OCI-LY3 (cell line): ENCODE measurements around the gene PRDM7.
A peak's percentile ranks its signal among the peaks of the same experiment; 100 is the strongest.
"Not testable (repeated sequence)": the region's sequence is repeated elsewhere in the genome, so short reads cannot be mapped to it uniquely, and the experiment has no call there.

Experiments
- H2AFZ ChIP-seq: fragments of 200-600, 300-600 bp; shearing (Covaris generic); 2 replicates; pipeline ENCODE4 v1.6.0; 2014; ENCODE audit warnings: antibody characterized with exemption, low read depth, low read length
- H3K27ac ChIP-seq: fragments of 200-600, 300-600 bp; sonication (generic); 2 replicates; pipeline ENCODE4 v1.5.1; 2014; ENCODE audit warnings: mild to moderate bottlenecking, low read length, moderate library complexity, mixed read lengths
- H3K27me3 ChIP-seq: fragments of 200-600, 300-600 bp; sonication (generic); 2 replicates; pipeline ENCODE4 v1.6.1; 2014; ENCODE audit warnings: low read depth, low read length, mixed read lengths
- H3K36me3 ChIP-seq: fragments of 200-600, 300-600 bp; sonication (generic); replicated peaks from 2 replicates; pipeline ENCODE3; 2014; ENCODE audit warnings: low read depth, low read length, mixed read lengths
- H3K4me1 ChIP-seq: fragments of 300-600, 200-600 bp; sonication (generic); 2 replicates; pipeline ENCODE4 v1.6.1; 2014; ENCODE audit warnings: low read length, mixed read lengths
- H3K4me2 ChIP-seq: fragments of 200-600, 300-600 bp; sonication (generic); 2 replicates; pipeline ENCODE4 v1.6.1; 2014; ENCODE audit warnings: low read length, mixed read lengths
- H3K4me3 ChIP-seq: fragments of 300-600, 200-600 bp; sonication (generic); 2 replicates; pipeline ENCODE4 v1.5.1; 2014; ENCODE audit warnings: antibody characterized with exemption, mild to moderate bottlenecking, low read length, moderate library complexity
- H3K79me2 ChIP-seq: fragments of 300-600, 200-600 bp; shearing (Covaris generic); 2 replicates; pipeline ENCODE4 v1.6.1; 2014; ENCODE audit warnings: mild to moderate bottlenecking, low read length, mixed read lengths
- H3K9ac ChIP-seq: fragments of 300-600, 200-600 bp; shearing (Covaris generic); 2 replicates; pipeline ENCODE4 v1.6.0; 2014; ENCODE audit warnings: mild to moderate bottlenecking, low read length, moderate library complexity
- H3K9me3 ChIP-seq: fragments of 200-600, 300-600 bp; shearing (Covaris generic); 2 replicates; pipeline ENCODE4 v1.6.1; 2014; ENCODE audit warnings: low read length, mixed read lengths; ENCODE audit not compliant: insufficient read depth
- H4K20me1 ChIP-seq: fragments of 200-600, 300-600 bp; sonication (generic); 2 replicates; pipeline ENCODE4 v1.6.1; 2016; ENCODE audit warnings: low read length, mixed read lengths; ENCODE audit not compliant: insufficient read depth
- EZH2phosphoT487 ChIP-seq: fragments of 200-600 bp; shearing (Covaris generic); IDR thresholded peaks from 2 replicates; pipeline ENCODE4 v1.6.1; 2018; ENCODE audit warnings: antibody characterized with exemption, mixed run types, low read depth
- TF ChIP-seq, protein P1 (sequence below): fragments of 200-600, 300-600 bp; sonication (generic); IDR thresholded peaks from 2 replicates; pipeline ENCODE4 v1.5.1; 2014; ENCODE audit warnings: antibody characterized with exemption, low read length, low read depth

The PRDM7 gene

DNA sequence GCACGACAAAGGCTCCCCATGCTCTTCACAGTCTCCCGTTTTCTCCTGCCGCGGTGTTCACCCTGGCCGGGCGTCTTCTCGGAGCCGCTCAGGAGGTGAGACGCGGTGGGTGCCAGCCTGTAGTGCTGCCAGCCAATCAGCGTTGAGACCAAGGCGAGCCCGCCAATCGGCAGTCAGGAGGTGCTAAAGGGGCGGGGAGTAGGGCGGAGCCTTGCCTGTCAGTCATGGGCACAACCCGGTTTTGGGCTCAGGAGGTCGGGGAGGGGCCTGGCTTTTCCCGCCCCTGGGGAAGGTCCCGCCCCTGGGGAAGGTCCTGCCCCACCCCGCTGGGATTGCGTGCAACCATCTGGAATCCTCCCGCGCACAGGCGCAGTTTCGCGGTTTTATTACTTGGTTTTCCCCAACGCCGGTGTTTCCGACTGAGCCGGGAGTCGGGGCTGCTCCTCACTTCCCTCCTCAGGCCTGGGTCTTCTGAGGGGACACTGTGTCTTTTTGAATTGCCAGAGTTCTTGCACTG is at the start of gene PRDM7:
Gene PRDM7, minus strand, starts transcription at position 92 of the 517 bp plus-strand sequence. CDS start 1,421 bp downstream, outside the sequence.
- H3K4me2 ChIP-seq, result peak within 1 kb of the TSS; percentile 79
- H3K4me3 ChIP-seq, result peak within 1 kb of the TSS; percentile 72
- TF ChIP-seq EZH2phosphoT487, result no peak
- TF ChIP-seq, protein P1, sequence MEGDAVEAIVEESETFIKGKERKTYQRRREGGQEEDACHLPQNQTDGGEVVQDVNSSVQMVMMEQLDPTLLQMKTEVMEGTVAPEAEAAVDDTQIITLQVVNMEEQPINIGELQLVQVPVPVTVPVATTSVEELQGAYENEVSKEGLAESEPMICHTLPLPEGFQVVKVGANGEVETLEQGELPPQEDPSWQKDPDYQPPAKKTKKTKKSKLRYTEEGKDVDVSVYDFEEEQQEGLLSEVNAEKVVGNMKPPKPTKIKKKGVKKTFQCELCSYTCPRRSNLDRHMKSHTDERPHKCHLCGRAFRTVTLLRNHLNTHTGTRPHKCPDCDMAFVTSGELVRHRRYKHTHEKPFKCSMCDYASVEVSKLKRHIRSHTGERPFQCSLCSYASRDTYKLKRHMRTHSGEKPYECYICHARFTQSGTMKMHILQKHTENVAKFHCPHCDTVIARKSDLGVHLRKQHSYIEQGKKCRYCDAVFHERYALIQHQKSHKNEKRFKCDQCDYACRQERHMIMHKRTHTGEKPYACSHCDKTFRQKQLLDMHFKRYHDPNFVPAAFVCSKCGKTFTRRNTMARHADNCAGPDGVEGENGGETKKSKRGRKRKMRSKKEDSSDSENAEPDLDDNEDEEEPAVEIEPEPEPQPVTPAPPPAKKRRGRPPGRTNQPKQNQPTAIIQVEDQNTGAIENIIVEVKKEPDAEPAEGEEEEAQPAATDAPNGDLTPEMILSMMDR, result no peak
- H3K9me3 ChIP-seq, result no peaks in the 10 kb centered on the region
- H3K27me3 ChIP-seq, result peaks cover 22% of the 10 kb centered on the region
- H2AFZ ChIP-seq, result peak within 1 kb of the TSS; percentile 44
- H3K9ac ChIP-seq, result peak within 1 kb of the TSS; percentile 52
- H3K36me3 ChIP-seq, result no peaks in the 10 kb centered on the region
- peaks cover 5% of the 10 kb centered on the region for H3K4me1 ChIP-seq
- no peaks in the 10 kb centered on the region for H3K79me2 ChIP-seq
- no peaks in the 10 kb centered on the region for H4K20me1 ChIP-seq
- no peak within 1 kb of the TSS for H3K27ac ChIP-seq

DNA sequence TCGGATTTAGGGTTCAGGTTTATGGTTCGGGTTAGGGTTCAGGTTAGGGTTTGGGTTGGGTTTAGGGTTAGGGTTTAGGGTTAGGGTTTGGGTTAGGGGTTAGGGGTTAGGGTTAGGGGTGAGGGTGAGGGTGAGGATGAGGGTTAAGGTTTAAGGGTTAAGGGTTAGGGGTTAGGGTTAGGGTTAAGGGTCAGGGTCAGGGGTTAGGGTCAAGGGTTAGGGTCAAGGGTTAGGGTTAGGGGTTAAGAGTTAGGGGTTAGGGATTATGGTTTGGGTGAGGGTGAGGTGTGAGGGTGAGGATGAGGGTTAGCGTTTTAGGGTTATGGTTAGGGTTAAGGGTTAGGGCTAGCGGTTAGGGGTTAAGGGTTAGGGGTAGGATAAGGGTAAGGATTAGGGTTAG is 44.7 kb upstream of the PRDM7 start:
- not testable (repeated sequence) for H3K79me2 ChIP-seq, H3K4me1 ChIP-seq, H3K4me3 ChIP-seq, H3K4me2 ChIP-seq, H3K9ac ChIP-seq, H3K27ac ChIP-seq, H3K36me3 ChIP-seq, H3K9me3 ChIP-seq, H2AFZ ChIP-seq, H4K20me1 ChIP-seq, H3K27me3 ChIP-seq

DNA sequence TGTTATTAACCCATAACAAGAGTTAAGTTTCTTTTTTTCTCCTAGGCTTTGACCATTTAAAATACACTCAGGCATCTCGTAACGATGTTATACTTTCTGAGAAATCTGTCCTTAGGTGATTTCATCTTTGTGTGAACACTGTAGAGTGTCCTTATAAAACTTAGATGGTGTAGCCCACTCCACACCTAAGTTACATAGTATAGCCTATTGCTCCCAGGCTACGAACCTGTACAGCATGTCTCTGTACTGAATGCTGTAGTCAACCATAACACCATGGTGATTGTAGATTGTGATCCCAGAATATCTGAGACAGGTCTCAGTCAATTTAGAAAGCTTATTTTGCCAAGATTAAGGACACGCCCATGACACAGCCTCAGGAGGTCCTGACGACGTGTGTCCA is 30.5 kb upstream of the PRDM7 start:
- H3K4me3 ChIP-seq, H3K9ac ChIP-seq, H3K36me3 ChIP-seq, H3K27me3 ChIP-seq, H4K20me1 ChIP-seq, H2AFZ ChIP-seq, H3K9me3 ChIP-seq, H3K79me2 ChIP-seq, H3K27ac ChIP-seq, H3K4me2 ChIP-seq, H3K4me1 ChIP-seq: not testable (repeated sequence)

DNA sequence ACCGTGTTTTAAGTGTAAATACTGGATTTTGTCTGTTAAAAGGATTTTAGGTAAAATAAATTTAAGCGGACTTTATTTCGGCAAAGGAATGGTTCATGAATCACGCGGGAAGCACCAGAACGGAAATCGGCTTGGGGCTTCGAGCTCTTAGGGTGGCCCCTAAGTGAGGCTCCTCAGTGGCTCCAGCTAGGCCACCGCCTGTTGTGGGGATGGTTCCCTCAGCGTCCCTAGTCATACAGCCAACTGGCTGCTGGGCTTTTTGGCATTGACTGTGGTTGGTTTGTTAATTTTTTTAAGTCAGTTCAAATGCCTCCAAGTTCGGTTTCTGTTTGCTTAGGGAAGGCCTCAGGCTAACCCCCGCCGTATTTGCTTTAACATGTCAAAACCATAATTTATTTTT is 29.9 kb upstream of the PRDM7 start:
- not testable (repeated sequence) for H3K27ac ChIP-seq, H3K4me3 ChIP-seq, H3K36me3 ChIP-seq, H3K27me3 ChIP-seq, H4K20me1 ChIP-seq, H3K9me3 ChIP-seq, H3K79me2 ChIP-seq, H3K9ac ChIP-seq, H3K4me1 ChIP-seq, H2AFZ ChIP-seq, H3K4me2 ChIP-seq

DNA sequence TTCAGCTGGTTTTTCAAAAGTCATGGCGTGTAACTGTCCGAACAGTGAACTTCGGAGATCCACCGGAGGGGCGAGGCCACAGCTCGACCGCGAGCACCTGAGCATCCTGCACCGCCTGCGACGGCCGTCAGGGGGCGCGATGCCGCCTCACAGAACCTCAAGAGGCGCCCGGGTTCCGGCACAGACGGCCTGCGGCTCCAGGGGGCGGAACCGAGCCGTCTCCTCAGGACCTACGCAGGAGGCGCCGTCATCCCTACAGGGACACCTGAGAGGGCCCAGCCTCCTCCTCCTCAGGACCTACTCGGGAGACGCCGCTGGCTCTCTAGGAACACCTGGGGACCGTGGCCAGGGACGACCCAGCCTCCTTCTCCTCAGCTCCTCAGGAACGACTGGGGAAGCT is 29.1 kb upstream of the PRDM7 start:
- H3K4me3 ChIP-seq, H2AFZ ChIP-seq, H3K79me2 ChIP-seq, H3K27me3 ChIP-seq, H3K27ac ChIP-seq, H3K9me3 ChIP-seq, H3K4me1 ChIP-seq, H3K36me3 ChIP-seq, H3K4me2 ChIP-seq, H3K9ac ChIP-seq, H4K20me1 ChIP-seq: not testable (repeated sequence)

DNA sequence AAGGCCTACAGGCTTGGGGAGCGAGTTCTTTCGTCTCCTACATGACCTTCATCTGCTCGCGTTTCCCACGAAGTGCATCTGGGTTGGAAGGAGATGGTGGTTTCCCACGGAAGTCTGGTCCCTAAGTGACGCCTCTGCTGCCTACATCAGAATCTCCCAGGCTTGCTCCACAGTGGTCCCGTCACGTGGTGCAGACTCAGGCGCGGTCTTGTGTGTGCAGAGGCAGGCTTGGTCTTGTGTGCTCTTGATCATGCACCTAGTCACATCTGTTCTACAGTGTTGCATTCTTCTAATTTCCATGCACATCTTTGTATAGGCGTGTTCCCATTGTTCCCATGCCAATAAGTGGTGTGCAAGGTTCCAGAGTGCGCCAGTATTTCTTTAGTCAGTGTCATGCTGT is 27.6 kb upstream of the PRDM7 start:
- H3K9ac ChIP-seq, H3K79me2 ChIP-seq, H3K27ac ChIP-seq, H3K4me2 ChIP-seq, H3K4me1 ChIP-seq, H4K20me1 ChIP-seq, H3K27me3 ChIP-seq, H3K36me3 ChIP-seq, H3K4me3 ChIP-seq, H2AFZ ChIP-seq, H3K9me3 ChIP-seq: not testable (repeated sequence)

DNA sequence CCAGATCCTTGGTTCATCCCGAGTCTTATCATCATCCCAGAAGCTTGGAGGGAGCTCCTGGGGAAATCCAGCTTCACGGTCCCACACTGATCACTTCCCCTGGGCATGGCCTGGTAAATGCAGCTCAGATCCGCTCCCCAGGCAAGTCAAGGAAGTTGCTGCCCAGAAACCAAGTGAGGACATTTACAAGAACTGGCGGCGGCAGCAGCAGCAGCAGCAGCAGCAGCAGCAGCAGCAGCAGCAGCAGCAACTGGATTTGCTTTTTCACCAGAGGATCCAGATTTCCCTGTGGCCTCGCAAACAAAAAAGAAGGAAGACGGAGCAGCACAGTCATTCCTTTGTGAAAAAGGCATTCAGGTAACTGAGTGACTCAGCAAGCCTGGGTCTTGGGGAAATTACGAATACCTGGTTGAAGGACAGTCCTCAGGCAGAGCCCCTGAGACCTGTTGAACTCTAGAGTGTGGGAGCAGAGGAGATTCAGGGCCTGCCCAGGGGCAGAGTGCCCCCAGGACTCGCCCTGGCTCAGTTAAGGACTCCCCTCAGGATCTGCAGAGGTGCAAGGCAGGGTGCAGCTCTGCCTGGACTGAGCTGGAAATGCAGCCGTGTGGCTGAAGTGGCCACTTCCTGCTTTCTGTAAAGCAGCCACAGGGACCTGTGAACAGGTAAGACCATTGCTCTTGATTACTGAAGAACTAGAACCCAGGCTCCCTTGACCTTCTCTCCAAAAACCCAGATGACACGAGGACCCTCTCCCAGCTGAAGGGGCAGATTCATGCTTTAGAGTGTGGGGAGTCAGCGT is 25.2 kb upstream of the PRDM7 start:
- not testable (repeated sequence) for H3K4me1 ChIP-seq, H3K9me3 ChIP-seq, H4K20me1 ChIP-seq, H3K27me3 ChIP-seq, H3K36me3 ChIP-seq, H2AFZ ChIP-seq, H3K9ac ChIP-seq, H3K79me2 ChIP-seq, H3K4me3 ChIP-seq, H3K4me2 ChIP-seq, H3K27ac ChIP-seq

DNA sequence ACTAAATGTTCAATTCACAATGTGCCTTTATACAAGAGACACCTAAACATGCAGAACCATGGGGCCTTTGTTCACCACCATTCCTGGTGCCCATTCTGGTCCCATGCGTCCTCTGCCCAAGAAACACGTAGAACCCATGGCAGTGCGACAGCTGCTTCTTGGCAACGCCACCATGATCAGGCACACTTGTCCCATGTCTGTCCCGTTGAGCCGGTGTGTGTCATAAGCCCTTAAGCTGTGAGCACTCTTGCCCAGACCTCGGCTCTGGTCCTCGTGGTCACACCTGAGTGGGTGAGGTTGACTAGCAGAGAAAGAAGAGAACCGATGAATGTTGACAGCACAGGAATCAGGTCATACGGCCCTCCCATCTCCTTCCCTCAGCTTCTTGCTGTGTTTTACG is 24.2 kb upstream of the PRDM7 start:
- H3K36me3 ChIP-seq, H2AFZ ChIP-seq, H3K27ac ChIP-seq, H3K4me1 ChIP-seq, H3K79me2 ChIP-seq, H3K9me3 ChIP-seq, H4K20me1 ChIP-seq, H3K27me3 ChIP-seq, H3K9ac ChIP-seq, H3K4me2 ChIP-seq, H3K4me3 ChIP-seq: not testable (repeated sequence)

DNA sequence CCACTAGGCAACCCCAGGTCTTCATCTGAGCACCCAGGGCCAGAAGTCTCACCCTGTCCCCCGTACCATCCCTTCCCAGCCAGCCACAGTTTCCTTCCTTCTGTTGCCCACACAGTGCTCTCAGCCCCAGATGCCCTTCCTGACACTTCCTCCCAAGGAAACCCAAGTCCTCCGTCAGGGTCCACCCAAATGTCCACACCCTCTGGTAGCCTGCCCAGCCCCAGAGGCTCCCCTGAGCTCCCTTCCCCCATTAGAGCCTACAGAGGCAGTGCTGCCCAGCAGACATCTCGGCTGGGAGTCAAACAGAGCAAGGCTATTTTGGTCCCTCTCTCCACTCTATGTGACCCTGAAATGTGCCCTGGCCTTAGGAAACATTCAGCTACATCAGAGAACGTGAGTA is 23.7 kb upstream of the PRDM7 start:
- not testable (repeated sequence) for H3K4me2 ChIP-seq, H3K27me3 ChIP-seq, H3K9me3 ChIP-seq, H3K4me3 ChIP-seq, H2AFZ ChIP-seq, H4K20me1 ChIP-seq, H3K27ac ChIP-seq, H3K4me1 ChIP-seq, H3K36me3 ChIP-seq, H3K79me2 ChIP-seq, H3K9ac ChIP-seq
